ENCODE data around the gene HEYL.

DNA sequence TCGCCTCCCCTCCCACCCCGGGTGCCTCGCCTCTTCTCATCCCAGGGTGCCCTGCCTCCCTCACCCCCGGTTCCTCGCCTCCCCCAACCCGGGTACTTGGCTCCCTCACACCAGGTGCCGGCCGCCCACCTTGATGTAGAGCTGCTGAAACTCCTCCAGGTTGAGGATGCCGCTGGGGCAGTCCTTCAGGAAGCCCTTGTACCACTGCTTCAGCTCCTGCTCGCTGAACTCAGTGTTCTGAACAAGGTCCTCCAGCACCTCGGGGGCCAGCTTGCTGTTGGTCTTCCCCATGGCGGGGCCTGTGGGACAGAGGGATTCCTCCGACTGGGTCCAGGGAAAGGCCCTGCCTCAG lies 44.8 kb upstream of the HEYL start:
- TF ChIP-seq, protein P1, sequence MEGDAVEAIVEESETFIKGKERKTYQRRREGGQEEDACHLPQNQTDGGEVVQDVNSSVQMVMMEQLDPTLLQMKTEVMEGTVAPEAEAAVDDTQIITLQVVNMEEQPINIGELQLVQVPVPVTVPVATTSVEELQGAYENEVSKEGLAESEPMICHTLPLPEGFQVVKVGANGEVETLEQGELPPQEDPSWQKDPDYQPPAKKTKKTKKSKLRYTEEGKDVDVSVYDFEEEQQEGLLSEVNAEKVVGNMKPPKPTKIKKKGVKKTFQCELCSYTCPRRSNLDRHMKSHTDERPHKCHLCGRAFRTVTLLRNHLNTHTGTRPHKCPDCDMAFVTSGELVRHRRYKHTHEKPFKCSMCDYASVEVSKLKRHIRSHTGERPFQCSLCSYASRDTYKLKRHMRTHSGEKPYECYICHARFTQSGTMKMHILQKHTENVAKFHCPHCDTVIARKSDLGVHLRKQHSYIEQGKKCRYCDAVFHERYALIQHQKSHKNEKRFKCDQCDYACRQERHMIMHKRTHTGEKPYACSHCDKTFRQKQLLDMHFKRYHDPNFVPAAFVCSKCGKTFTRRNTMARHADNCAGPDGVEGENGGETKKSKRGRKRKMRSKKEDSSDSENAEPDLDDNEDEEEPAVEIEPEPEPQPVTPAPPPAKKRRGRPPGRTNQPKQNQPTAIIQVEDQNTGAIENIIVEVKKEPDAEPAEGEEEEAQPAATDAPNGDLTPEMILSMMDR (IDR thresholded peaks at IDR 0.05; ENCODE audit: control extremely low read depth in 1 of 3, insufficient read depth in 1 of 3, low read depth in 1 of 3, low read length in 3 of 3), result no peak
- TF ChIP-seq TEAD4 (IDR thresholded peaks at IDR 0.05; ENCODE audit: low read depth, low read length) (no peak), NRF1 (IDR thresholded peaks at IDR 0.05; ENCODE audit: low read depth, low read length) (no peak), POLR2A (IDR thresholded peaks at IDR 0.05; ENCODE audit: control extremely low read depth in 1 of 2, low read depth in 2 of 2, low read length in 2 of 2) (no peak), POLR2AphosphoS5 (IDR thresholded peaks at IDR 0.05; ENCODE audit: low read depth, low read length) (no peak), TCF12 (IDR thresholded peaks at IDR 0.05; ENCODE audit: low read depth, low read length) (no peak), CHD7 (IDR thresholded peaks at IDR 0.05; ENCODE audit: insufficient replicate concordance, low read length) (no peak), SIN3A (conservative IDR thresholded peaks at IDR 0.05 in 1 of 2, IDR thresholded peaks at IDR 0.05 in 1 of 2; ENCODE audit: low read depth in 1 of 2, low read length in 2 of 2) (no peak), BCL11A (IDR thresholded peaks at IDR 0.05; ENCODE audit: low read depth in 2 of 2, low read length in 2 of 2) (no peak), EGR1 (IDR thresholded peaks at IDR 0.05; ENCODE audit: borderline replicate concordance, low read depth, low read length) (no peak), RBBP5 (IDR thresholded peaks at IDR 0.05; ENCODE audit: borderline replicate concordance, low read depth, low read length) (no peak), EZH2 (IDR thresholded peaks at IDR 0.05; ENCODE audit: low read depth, low read length, severe bottlenecking) (no peak), MAFK (IDR thresholded peaks at IDR 0.05; ENCODE audit: low read depth, low read length) (no peak)
